Bronchial epithelial cell (primary cell): Measurements from ENCODE around the gene FPR3. TPM values are rescaled to one million over a fixed set of nuclear protein-coding genes. Genes with fewer than 3 reads are reported as not detected.

Experiments
- DNase-seq: peaks from one replicate; pipeline ENCODE4 v3.0.0-alpha.2; 2010; ENCODE audit warnings: low read depth
- FAIRE-seq: peaks from 2 replicates; lab custom pipeline; 2011; peaks lifted over from hg19 to GRCh38; lab: Jason Lieb, UNC
- H3K27me3 ChIP-seq: 2 replicates; pipeline ENCODE4 v1.5.1; 2011; ENCODE audit warnings: low read length; ENCODE audit not compliant: control insufficient read depth, insufficient read depth
- H3K36me3 ChIP-seq: 2 replicates; pipeline ENCODE4 v1.5.1; 2011; ENCODE audit warnings: low read length; ENCODE audit not compliant: control insufficient read depth, insufficient read depth
- H3K4me3 ChIP-seq: 2 replicates; pipeline ENCODE4 v1.5.1; 2011; ENCODE audit warnings: mild to moderate bottlenecking, low read depth, low read length, control low read depth
- CTCF ChIP-seq: IDR thresholded peaks from 2 replicates; pipeline ENCODE4 v1.5.1; 2011; ENCODE audit warnings: mild to moderate bottlenecking, moderate library complexity, low read length, control low read depth, inconsistent platforms; ENCODE audit not compliant: insufficient read depth, severe bottlenecking
- total RNA-seq: library from RNA; depleted of rRNA; stranded (reverse); fragments of >200 nt; gene quantifications from 2 replicates; pipeline ENCODE4 v1.2.1, GENCODE V29; 2014

FPR3 gene
- total RNA-seq, 1 donor from 2014 or later = not detected

DNA sequence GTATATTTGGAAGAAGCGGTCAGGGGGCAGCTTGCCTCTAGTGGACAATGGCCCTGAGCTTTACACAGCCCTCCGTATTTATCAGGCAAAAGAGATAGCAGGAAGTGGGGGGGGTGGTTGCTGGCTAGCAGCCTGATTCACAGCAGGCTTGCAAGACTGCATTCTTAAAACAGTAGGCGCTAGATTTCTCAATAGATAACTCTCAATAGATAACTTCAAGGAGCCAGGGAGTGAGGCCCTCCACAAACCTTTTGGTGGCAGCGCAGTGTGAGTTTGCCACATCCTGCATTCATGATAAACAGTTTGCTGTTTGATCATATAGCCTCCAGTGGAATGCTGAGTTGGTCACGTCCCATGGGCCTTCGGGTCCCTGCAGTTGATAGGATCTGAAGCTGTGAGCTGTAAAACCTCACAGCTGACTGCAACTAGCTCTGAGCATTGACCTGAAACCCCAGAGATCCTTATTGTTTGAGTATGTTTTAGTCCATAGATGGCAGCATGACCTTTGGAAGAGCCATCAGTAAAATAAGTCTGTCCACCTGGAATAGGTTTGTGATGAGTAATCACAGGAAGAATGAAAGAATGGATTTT lies 12.2 kb downstream of the FPR3 start:
- H3K36me3 ChIP-seq = no peaks in the 10 kb centered on the region
- no peaks in the 10 kb centered on the region for H3K27me3 ChIP-seq
- TF ChIP-seq CTCF = no peak
- DNase-seq (peak; percentile 13), FAIRE-seq (no peak)
- H3K4me3 ChIP-seq = no peak overlapping the region

- no peak for FAIRE-seq
- no peaks in the 10 kb centered on the region for H3K36me3 ChIP-seq
- H3K27me3 ChIP-seq = no peaks in the 10 kb centered on the region
- no peak overlapping the region for H3K4me3 ChIP-seq
- TF ChIP-seq CTCF = no peak
- DNase-seq = no peak
Observed at GRCh38 chr19:51807925-51808324, 13.0 kb downstream of the FPR3 start.

- H3K36me3 ChIP-seq = no peaks in the 10 kb centered on the region
- no peak for FAIRE-seq
Observed at GRCh38 chr19:51808333-51808986, 13.5 kb downstream of the FPR3 start.

GRCh38 chr19:51809787-51810186 lies 14.8 kb downstream of the FPR3 start:
- FAIRE-seq (no peak), DNase-seq (no peak)
- H3K36me3 ChIP-seq = no peaks in the 10 kb centered on the region
- H3K4me3 ChIP-seq = no peak overlapping the region
- H3K27me3 ChIP-seq = no peaks in the 10 kb centered on the region
- no peak for TF ChIP-seq CTCF

More at GRCh38 chr19:51808333-51808986, 13.5 kb downstream of the FPR3 start:
- peak; percentile 4 for DNase-seq
- Histone ChIP-seq H3K4me3 (no peak overlapping the region), H3K27me3 (no peaks in the 10 kb centered on the region)
- no peak for TF ChIP-seq CTCF

GRCh38 chr19:51810223-51810622 lies 15.3 kb downstream of the FPR3 start:
- no peak for DNase-seq
- TF ChIP-seq CTCF = no peak
- H3K36me3 ChIP-seq = no peaks in the 10 kb centered on the region
- no peak for FAIRE-seq
- H3K27me3 ChIP-seq = no peaks in the 10 kb centered on the region
- no peak overlapping the region for H3K4me3 ChIP-seq
